Activated CD4-positive, alpha-beta memory T cell treated with anti-CD3 and anti-CD28 coated beads, Interleukin-2, amount 10 ng/mL, durations not matched to agents 7 days and 5 days (primary cell): ENCODE data around the gene MYL4. TPM values are rescaled to one million over a fixed set of nuclear protein-coding genes. Genes with fewer than 3 reads are reported as not detected.

Source experiments
- CTCF ChIA-PET: fragments of 350-600 bp; sonication (Branson Sonifier 250); formaldehyde crosslinking; loops from one replicate; lab custom pipeline; 2021; ENCODE audit warnings: antibody characterized with exemption, inconsistent platforms; lab: Charles Lee
- POLR2A ChIA-PET: fragments of 350-600 bp; sonication (Branson Sonifier 250); formaldehyde crosslinking; loops from one replicate; lab custom pipeline; 2021; ENCODE audit warnings: antibody characterized with exemption; lab: Charles Lee
- DNase-seq: peaks from one replicate; pipeline ENCODE4 v3.0.0-alpha.2; 2020
- H3K27ac Mint-ChIP-seq: one replicate; pipeline ENCODE4 v1.8.0; 2021; ENCODE audit warnings: mild to moderate bottlenecking, mixed read lengths
- H3K27me3 Mint-ChIP-seq: one replicate; pipeline ENCODE4 v1.8.0; 2021; ENCODE audit warnings: mixed read lengths
- H3K36me3 Mint-ChIP-seq: one replicate; pipeline ENCODE4 v1.8.0; 2021; ENCODE audit warnings: low read depth, mixed read lengths
- H3K4me1 Mint-ChIP-seq: one replicate; pipeline ENCODE4 v1.8.0; 2021; ENCODE audit warnings: mixed read lengths
- H3K4me3 Mint-ChIP-seq: one replicate; pipeline ENCODE4 v1.8.0; 2021; ENCODE audit warnings: mild to moderate bottlenecking, mixed read lengths
- H3K9me3 Mint-ChIP-seq: one replicate; pipeline ENCODE4 v1.8.0; 2021; ENCODE audit warnings: mixed read lengths
- total RNA-seq, 2 experiments: library from RNA; stranded (reverse); gene quantifications; one replicate each; pipeline ENCODE4 v1.2.3, GENCODE V29; 2021

MYL4 gene
- total RNA-seq, 2 experiments from 2014 or later: not detected

DNA sequence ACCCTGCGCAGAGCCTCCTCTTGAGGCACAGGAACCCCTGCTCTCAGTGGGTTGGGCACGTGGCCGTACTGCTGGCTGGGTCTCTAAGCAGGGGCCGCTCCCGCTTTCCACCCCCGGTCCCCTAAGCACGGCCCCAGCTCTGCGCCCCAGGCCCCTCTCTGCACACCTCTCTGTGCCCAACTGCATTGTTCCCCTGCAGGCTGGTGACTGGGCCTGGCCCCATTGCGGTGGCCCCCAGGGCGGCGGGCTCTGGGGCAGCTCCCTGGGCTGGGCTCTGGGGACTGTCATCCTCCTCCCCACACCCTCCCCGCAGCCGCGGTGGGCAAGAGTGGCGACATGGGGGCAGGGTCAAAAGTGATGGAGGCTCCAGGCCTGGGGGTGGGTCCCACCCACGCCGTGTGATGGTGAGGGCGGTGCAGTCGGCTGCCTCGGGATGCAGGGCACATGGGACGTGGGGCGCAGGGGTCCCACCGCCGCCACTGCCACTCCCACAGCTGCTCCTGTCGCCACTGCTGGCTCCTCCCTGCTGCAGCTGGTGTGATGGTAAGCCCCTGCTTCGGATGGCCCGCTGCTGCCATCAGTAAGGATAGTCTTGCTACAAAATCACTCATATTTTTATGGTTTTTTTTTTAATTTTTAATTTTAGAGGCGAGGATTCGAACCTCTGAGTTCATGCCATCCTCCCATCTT, 29.3 kb downstream of the MYL4 start:
- Mint-ChIP-seq H3K9me3 (no peaks in the 10 kb centered on the region), H3K36me3 (no peaks in the 10 kb centered on the region), H3K27ac (no peak overlapping the region), H3K4me3 (no peak overlapping the region), H3K27me3 (peaks cover 10% of the 10 kb centered on the region), H3K4me1 (peaks cover 12% of the 10 kb centered on the region)
- POLR2A ChIA-PET: no interaction called here
- CTCF ChIA-PET: no interaction called here
- no peak for DNase-seq

DNA sequence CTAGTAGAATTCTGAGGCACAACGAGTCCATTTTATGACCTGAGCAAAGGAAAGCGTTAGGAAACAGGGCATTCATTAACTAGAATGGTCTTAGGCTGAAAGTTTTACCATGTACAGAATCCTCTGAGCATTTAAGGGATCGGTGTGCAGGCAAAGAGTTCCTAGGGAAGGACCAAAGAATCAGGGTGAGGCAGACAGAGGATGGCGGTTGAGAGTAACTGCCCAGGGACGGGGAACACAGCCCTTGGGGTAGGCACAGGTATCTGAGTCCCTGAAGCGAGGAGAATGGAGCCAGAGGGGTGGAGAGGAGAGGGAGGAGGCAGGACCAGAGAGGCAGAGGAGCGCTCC, 30.4 kb downstream of the MYL4 start:
- no peak for DNase-seq
- Mint-ChIP-seq H3K36me3 (no peaks in the 10 kb centered on the region), H3K4me3 (no peak overlapping the region), H3K27me3 (peaks cover 20% of the 10 kb centered on the region), H3K4me1 (peaks cover 12% of the 10 kb centered on the region), H3K27ac (no peak overlapping the region), H3K9me3 (no peaks in the 10 kb centered on the region)
- ChIA-PET POLR2A (no interaction called here), CTCF (no interaction called here)

DNA sequence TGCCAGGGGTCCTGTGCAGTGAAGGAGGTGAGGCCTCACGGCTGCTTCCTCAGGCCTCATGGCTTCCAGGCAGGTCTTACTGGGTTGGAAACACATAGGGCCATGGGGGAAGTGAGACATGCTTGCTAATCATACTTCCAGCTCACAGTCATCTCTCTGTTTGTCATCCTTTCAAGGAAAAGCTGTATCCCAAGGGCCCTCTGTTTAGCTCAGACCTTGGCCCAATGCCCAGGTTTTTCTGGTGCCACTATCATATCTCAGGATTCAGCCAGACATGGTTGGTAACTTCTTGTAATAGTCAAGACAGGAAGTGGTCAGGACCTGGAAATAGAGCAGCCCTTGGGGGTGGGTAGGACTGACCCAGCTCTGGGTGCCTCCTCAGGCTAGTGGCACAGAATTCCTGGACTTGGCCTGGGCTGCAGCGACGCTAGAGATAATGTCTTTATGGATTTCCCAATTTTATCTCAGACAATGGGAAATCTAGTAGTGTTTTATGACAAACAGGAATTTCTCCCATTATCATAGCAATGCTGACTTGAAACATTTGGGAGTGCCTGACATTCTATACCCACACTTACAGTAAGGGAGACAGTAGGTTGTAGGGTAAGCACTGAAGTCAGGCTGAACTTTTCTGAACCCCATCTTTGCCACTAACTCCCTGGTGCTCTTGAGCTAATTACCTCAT, 31.0 kb downstream of the MYL4 start:
- ChIA-PET POLR2A (no interaction called here), CTCF (interaction anchor here (1.1 to 1.9 kb wide), 2 partner anchors 10 to 17 kb away, joined by 4 to 8 read pairs; no protein-coding TSS in a partner anchor)
- Mint-ChIP-seq H3K4me3 (no peak overlapping the region), H3K36me3 (no peaks in the 10 kb centered on the region), H3K27ac (no peak overlapping the region), H3K9me3 (no peaks in the 10 kb centered on the region), H3K27me3 (peaks cover 23% of the 10 kb centered on the region), H3K4me1 (peaks cover 12% of the 10 kb centered on the region)
- no peak for DNase-seq

DNA sequence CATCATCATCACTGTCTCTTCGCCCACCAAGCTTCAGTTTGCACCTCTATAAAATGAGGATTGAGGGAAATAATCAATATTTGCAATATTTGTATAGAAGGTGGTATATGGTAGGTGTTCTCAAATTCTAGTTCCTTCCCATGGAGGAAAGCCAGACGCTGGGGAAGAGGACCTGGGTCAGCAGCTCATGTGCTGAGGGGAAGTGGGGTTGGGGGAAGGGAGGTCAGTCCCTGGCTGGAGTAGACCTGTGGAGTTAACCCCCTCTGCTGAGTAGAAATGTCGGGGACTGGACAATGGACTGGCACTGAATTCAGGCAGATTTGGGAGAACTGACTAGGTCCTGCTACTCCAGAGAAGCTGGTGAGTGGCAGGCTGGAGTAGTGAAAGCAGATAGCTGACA, 31.7 kb downstream of the MYL4 start:
- H3K4me3 Mint-ChIP-seq: no peak overlapping the region
- ChIA-PET CTCF (interaction anchor here (1.1 to 1.9 kb wide), 2 partner anchors 11 to 16 kb away, joined by 4 to 8 read pairs; no protein-coding TSS in a partner anchor), POLR2A (no interaction called here)
- H3K36me3 Mint-ChIP-seq: no peaks in the 10 kb centered on the region
- DNase-seq: no peak
- H3K27me3 Mint-ChIP-seq: peaks cover 30% of the 10 kb centered on the region
- H3K4me1 Mint-ChIP-seq: peaks cover 12% of the 10 kb centered on the region
- H3K27ac Mint-ChIP-seq: no peak overlapping the region
- no peaks in the 10 kb centered on the region for H3K9me3 Mint-ChIP-seq

DNA sequence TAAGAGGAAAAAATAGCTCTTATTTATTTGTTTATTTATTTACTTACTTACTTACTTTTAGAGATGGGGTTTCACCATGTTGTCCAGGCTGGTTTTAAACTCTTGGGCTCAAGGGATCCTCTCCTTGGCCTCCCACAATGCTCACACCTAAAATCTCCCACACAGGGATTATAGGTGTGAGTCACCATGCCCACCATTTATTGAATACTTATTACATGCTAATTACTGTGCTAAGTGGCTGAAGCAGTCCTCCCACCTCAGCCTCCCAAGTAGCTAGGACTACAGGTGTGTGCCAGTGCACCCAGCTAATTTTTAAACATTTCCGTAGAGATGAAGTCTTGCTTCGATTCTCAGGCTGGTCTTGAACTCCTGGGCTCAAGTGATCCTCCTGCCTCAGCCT, 33.5 kb downstream of the MYL4 start:
- no peak for DNase-seq
- Mint-ChIP-seq H3K4me3 (no peak overlapping the region), H3K9me3 (no peaks in the 10 kb centered on the region), H3K4me1 (peaks cover 12% of the 10 kb centered on the region), H3K27me3 (peaks cover 41% of the 10 kb centered on the region), H3K27ac (no peak overlapping the region), H3K36me3 (no peaks in the 10 kb centered on the region)
- ChIA-PET CTCF (interaction anchor here (0.7 to 1.5 kb wide), 3 partner anchors 14 to 400 kb away, joined by 3 to 6 read pairs (median 4); no protein-coding TSS in a partner anchor), POLR2A (no interaction called here)

DNA sequence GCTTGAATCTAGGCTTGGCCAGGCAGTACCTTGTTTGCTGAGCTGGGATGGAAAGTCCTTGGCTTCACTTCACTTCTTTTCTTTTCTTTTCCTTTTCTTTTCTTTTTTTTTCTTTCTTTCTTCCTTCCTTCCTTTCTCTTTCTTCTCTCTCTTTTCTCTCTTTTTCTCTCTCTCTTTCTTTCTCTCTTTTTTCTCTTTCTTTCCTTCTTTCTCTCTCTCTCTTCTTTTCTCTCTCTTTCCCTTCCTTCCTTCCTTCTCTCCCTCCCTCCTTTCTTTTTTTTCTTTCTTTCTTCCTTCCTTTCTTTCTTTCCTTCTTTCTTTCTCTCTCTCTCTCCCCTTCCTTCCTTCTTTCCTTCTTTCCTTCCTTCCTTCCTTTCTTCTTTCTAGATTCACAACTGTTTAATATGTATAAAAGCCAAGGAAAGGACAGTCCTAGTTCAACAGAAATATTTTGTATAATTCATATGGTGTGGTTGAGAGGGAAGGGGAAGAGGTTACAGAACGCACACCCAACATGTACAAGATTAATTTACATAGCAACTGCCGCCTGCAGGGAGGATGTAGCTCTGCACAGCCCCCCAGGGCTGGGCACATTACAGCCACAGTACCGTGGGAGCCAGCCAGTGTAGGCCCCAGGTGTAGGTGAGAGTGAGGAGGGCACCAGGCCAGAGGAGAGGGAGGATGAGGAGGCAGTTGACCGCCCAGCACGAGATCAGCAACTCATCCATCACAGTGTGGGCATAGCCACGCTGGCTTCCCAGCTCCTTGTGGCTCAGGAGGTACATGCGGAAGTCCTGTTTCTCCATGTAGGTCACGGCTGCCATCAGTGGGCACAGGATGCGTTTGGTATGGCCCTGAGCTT, 34.8 kb downstream of the MYL4 start:
- ChIA-PET CTCF (no interaction called here), POLR2A (no interaction called here)
- peaks cover 49% of the 10 kb centered on the region for H3K27me3 Mint-ChIP-seq
- no peak overlapping the region for H3K27ac Mint-ChIP-seq
- no peaks in the 10 kb centered on the region for H3K36me3 Mint-ChIP-seq
- no peaks in the 10 kb centered on the region for H3K9me3 Mint-ChIP-seq
- no peak for DNase-seq
- no peak overlapping the region for H3K4me3 Mint-ChIP-seq
- peaks cover 12% of the 10 kb centered on the region for H3K4me1 Mint-ChIP-seq

DNA sequence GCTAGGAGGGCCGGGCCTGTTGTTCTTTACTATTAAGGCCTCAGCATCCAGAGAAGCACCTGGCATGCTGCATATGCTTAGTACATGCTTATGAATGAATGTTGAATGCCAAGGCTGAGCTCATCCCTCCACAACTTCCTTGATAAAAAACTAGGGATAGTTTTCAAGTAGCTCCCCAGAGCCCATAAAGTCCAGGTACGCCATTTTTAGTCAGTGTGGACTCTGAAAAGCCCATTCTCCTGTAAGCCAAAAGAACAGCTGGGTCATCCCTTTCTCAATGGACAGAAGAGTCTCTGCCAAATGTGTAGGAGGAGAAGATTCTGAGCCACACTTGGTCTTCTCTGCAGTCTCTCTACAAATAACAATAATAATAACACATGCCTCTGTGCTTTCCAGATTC, 35.5 kb downstream of the MYL4 start:
- DNase-seq: no peak
- no peak overlapping the region for H3K27ac Mint-ChIP-seq
- no peaks in the 10 kb centered on the region for H3K9me3 Mint-ChIP-seq
- peaks cover 8% of the 10 kb centered on the region for H3K4me1 Mint-ChIP-seq
- peaks cover 49% of the 10 kb centered on the region for H3K27me3 Mint-ChIP-seq
- POLR2A ChIA-PET: no interaction called here
- H3K36me3 Mint-ChIP-seq: no peaks in the 10 kb centered on the region
- H3K4me3 Mint-ChIP-seq: no peak overlapping the region
- CTCF ChIA-PET: no interaction called here

- no peaks in the 10 kb centered on the region for H3K36me3 Mint-ChIP-seq
- no peak for DNase-seq
- no peak overlapping the region for H3K4me3 Mint-ChIP-seq
- no peaks in the 10 kb centered on the region for H3K4me1 Mint-ChIP-seq
- POLR2A ChIA-PET: interaction anchor here (0.9 to 1.3 kb wide), 2 partner anchors 71 to 78 kb away, joined by 3 read pairs; no protein-coding TSS in a partner anchor
- H3K9me3 Mint-ChIP-seq: no peaks in the 10 kb centered on the region
- peaks cover 56% of the 10 kb centered on the region for H3K27me3 Mint-ChIP-seq
- CTCF ChIA-PET: no interaction called here
- no peak overlapping the region for H3K27ac Mint-ChIP-seq
These were observed 37.0 kb downstream of the MYL4 start for GRCh38 chr17:47246120-47246519.

GRCh38 chr17:47250855-47251254, 41.7 kb downstream of the MYL4 start:
- POLR2A ChIA-PET: no interaction called here
- CTCF ChIA-PET: no interaction called here
- Mint-ChIP-seq H3K27me3 (peaks cover 57% of the 10 kb centered on the region), H3K9me3 (no peaks in the 10 kb centered on the region), H3K36me3 (no peaks in the 10 kb centered on the region), H3K4me1 (peaks cover 14% of the 10 kb centered on the region), H3K27ac (no peak overlapping the region), H3K4me3 (no peak overlapping the region)
- no peak for DNase-seq

DNA sequence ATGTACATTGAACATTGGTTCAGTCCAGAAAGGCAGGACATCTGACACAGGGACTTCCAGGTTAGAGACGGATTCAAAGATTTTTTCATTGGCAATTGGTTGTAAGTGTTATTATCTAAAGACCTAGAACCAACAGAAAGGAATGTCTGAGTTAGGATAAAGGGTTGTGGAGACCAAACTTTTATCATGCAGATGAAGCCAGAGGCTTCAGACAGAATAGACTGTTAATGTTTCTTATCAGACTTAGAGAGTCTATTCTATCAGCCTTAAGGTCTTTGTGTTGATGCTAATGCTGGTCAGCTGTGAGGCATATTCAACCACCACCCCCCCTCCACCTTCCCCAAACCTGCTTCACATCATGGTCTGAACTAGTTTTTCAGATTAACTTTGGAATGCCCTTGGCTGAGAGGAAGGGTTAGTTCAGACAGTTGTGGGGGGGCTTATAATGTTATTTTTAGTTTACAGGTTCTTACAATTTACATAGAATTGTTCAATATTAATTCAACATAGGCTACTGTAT, 42.3 kb downstream of the MYL4 start:
- H3K27me3 Mint-ChIP-seq: peaks cover 55% of the 10 kb centered on the region

GRCh38 chr17:47252209-47252608, 43.1 kb downstream of the MYL4 start:
- no peak for DNase-seq
- POLR2A ChIA-PET: no interaction called here
- peaks cover 25% of the 10 kb centered on the region for H3K4me1 Mint-ChIP-seq
- H3K27ac Mint-ChIP-seq: no peak overlapping the region
- H3K27me3 Mint-ChIP-seq: peaks cover 60% of the 10 kb centered on the region
- H3K4me3 Mint-ChIP-seq: no peak overlapping the region
- CTCF ChIA-PET: interaction anchor here (0.6 to 1.5 kb wide), 2 partner anchors 21 to 158 kb away, joined by 3 to 5 read pairs; no protein-coding TSS in a partner anchor
- H3K9me3 Mint-ChIP-seq: no peaks in the 10 kb centered on the region
- H3K36me3 Mint-ChIP-seq: no peaks in the 10 kb centered on the region

More for the DNA sequence above, 42.3 kb downstream of the MYL4 start:
- Mint-ChIP-seq H3K36me3 (no peaks in the 10 kb centered on the region), H3K9me3 (no peaks in the 10 kb centered on the region), H3K4me3 (no peak overlapping the region), H3K27ac (no peak overlapping the region), H3K4me1 (peaks cover 18% of the 10 kb centered on the region)
- no peak for DNase-seq
- ChIA-PET POLR2A (no interaction called here), CTCF (interaction anchor here (1.5 kb wide), 1 partner anchor 21 kb away, joined by 3 read pairs; no protein-coding TSS in a partner anchor)

GRCh38 chr17:47252766-47253512, 43.8 kb downstream of the MYL4 start:
- Mint-ChIP-seq H3K4me3 (peak overlapping the region; percentile 55), H3K4me1 (peaks cover 32% of the 10 kb centered on the region), H3K36me3 (no peaks in the 10 kb centered on the region), H3K27me3 (peaks cover 63% of the 10 kb centered on the region), H3K9me3 (no peaks in the 10 kb centered on the region), H3K27ac (no peak overlapping the region)
- DNase-seq: no peak
- ChIA-PET CTCF (interaction anchor here (1.4 to 1.5 kb wide), 2 partner anchors 22 to 63 kb away, joined by 3 to 5 read pairs; no protein-coding TSS in a partner anchor), POLR2A (no interaction called here)
